Neuronal stem cell (in vitro differentiated cells): ENCODE results near the gene TUFT1.

ENCODE experiments used
- DNase-seq: peaks from one replicate; pipeline ENCODE4 v3.0.0-alpha.2; 2013; ENCODE audit warnings: low spot score
- H2AFZ ChIP-seq: one replicate; pipeline ENCODE4 v1.6.1; 2013; ENCODE audit warnings: mild to moderate bottlenecking, low read length, inconsistent platforms
- H2AK5ac ChIP-seq: 2 replicates; pipeline ENCODE4 v1.6.1; 2013; ENCODE audit warnings: low read depth, mild to moderate bottlenecking, inconsistent platforms, low read length, moderate library complexity, mixed read lengths
- H2BK120ac ChIP-seq: 2 replicates; pipeline ENCODE4 v1.6.1; 2013; ENCODE audit warnings: low read depth, mild to moderate bottlenecking, inconsistent platforms, low read length, moderate library complexity, mixed read lengths
- H2BK12ac ChIP-seq: one replicate; pipeline ENCODE4 v1.6.1; 2013; ENCODE audit warnings: low read length, inconsistent platforms
- H2BK15ac ChIP-seq: 2 replicates; pipeline ENCODE4 v1.6.1; 2013; ENCODE audit warnings: mild to moderate bottlenecking, low read length, inconsistent platforms, mixed read lengths
- H2BK5ac ChIP-seq: one replicate; pipeline ENCODE4 v1.6.1; 2013; ENCODE audit warnings: inconsistent platforms, mild to moderate bottlenecking, low read length, moderate library complexity
- H3K14ac ChIP-seq: one replicate; pipeline ENCODE4 v1.6.1; 2013; ENCODE audit warnings: low read length, inconsistent platforms
- H3K18ac ChIP-seq: 2 replicates; pipeline ENCODE4 v1.6.1; 2013; ENCODE audit warnings: low read length, inconsistent platforms
- H3K23ac ChIP-seq: 2 replicates; pipeline ENCODE4 v1.6.1; 2013; ENCODE audit warnings: low read depth, mild to moderate bottlenecking, mixed read lengths, low read length, inconsistent platforms; ENCODE audit not compliant: poor library complexity
- H3K27ac ChIP-seq: replicated peaks from 3 replicates; pipeline ENCODE4 v1.5.1; 2013; ENCODE audit warnings: low read length, inconsistent platforms
- H3K27me3 ChIP-seq, 3 experiments: 2 replicates each; pipeline ENCODE4 v1.6.1; 2013; ENCODE audit warnings: low read length in 3 of 3, mild to moderate bottlenecking in 2 of 3, inconsistent platforms in 1 of 3, low read depth in 1 of 3, mixed read lengths in 1 of 3, moderate library complexity in 1 of 3; ENCODE audit not compliant: control insufficient read depth in 3 of 3, insufficient read depth in 3 of 3
- H3K36me3 ChIP-seq, 2 donors: replicated peaks in 1 of 2; 2 replicates each; pipeline ENCODE4 v1.6.1; 2013; ENCODE audit warnings: low read length in 2 of 2; ENCODE audit not compliant: control insufficient read depth in 2 of 2, insufficient read depth in 2 of 2
- H3K4ac ChIP-seq: 2 replicates; pipeline ENCODE4 v1.6.1; 2013; ENCODE audit warnings: inconsistent platforms, mild to moderate bottlenecking, low read length, moderate library complexity
- H3K4me1 ChIP-seq, 2 donors: 1 replicate in 1 of 2; 2 replicates in 1 of 2; pipeline ENCODE4 v1.6.1; 2013; ENCODE audit warnings: low read length in 2 of 2, low read depth in 1 of 2; ENCODE audit not compliant: control insufficient read depth in 2 of 2, insufficient read depth in 1 of 2
- H3K4me2 ChIP-seq: one replicate; pipeline ENCODE4 v1.6.1; 2013; ENCODE audit warnings: mild to moderate bottlenecking, low read length, inconsistent platforms; ENCODE audit not compliant: insufficient read depth, poor library complexity, severe bottlenecking
- H3K4me3 ChIP-seq, 2 donors: 2 replicates each; pipeline ENCODE4 v1.5.1; 2013; ENCODE audit warnings: low read length in 2 of 2, mild to moderate bottlenecking in 2 of 2, inconsistent platforms in 1 of 2, moderate library complexity in 1 of 2
- H3K79me1 ChIP-seq: one replicate; pipeline ENCODE4 v1.6.1; 2013; ENCODE audit warnings: low read depth, mild to moderate bottlenecking, inconsistent platforms, low read length, moderate library complexity
- H3K9ac ChIP-seq: one replicate; pipeline ENCODE4 v1.6.1; 2013; ENCODE audit warnings: mild to moderate bottlenecking, low read depth, low read length, inconsistent platforms; ENCODE audit not compliant: poor library complexity
- H3K9me3 ChIP-seq, 2 donors: replicated peaks in 1 of 2; 2 replicates each; pipeline versions ENCODE3 to v1.6.1; 2013; ENCODE audit warnings: low read length in 2 of 2, mild to moderate bottlenecking in 2 of 2, inconsistent platforms in 1 of 2, low read depth in 1 of 2, mixed read lengths in 1 of 2, moderate library complexity in 1 of 2; ENCODE audit not compliant: control insufficient read depth in 2 of 2, insufficient read depth in 1 of 2
- H4K8ac ChIP-seq: one replicate; pipeline ENCODE4 v1.6.1; 2013; ENCODE audit warnings: low read depth, mild to moderate bottlenecking, inconsistent platforms, low read length, moderate library complexity
- H4K91ac ChIP-seq: one replicate; pipeline ENCODE4 v1.6.1; 2013; ENCODE audit warnings: low read length, low read depth, mild to moderate bottlenecking, inconsistent platforms; ENCODE audit not compliant: poor library complexity
- WGBS, 2 donors: extraction: QIAGEN DNeasy Blood & Tissue Kit; methylation state at CpG; one replicate each; pipeline ENCODE4 v1.1.7; 2013; ENCODE audit warnings: missing lambda C conversion rate in 2 of 2, mixed read lengths in 1 of 2; ENCODE audit not compliant: insufficient read length in 2 of 2, insufficient replicate concordance in 1 of 2; ENCODE audit errors: extremely low coverage in 2 of 2; 5-methylcytosine and 5-hydroxymethylcytosine counted together

Gene TUFT1

DNA sequence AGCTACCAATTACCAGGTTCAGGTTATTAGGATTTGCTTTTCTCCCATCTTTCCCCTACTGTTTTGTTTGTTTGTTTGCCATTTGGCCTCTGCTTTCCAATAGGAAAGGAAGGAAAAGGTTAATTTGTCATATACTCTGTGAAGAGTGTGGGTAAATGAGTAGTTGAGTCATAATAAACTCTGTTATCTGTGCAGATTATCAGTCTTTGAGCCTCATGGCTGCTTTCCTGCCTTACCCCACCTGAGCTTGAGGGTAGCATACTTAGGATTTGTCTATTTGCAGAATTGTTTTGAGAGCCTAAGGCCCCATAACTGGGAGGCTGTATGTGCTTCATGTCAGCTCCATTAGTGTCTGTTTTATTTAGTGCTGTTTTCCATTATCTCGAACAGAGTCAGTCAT lies 38.8 kb downstream of the TUFT1 start:
- no peak overlapping the region for H3K9ac ChIP-seq
- no CpG with 5 or more reads among the region's 1 CpG for WGBS, 2 donors
- H3K4me1 ChIP-seq: no peaks in the 10 kb centered on the region
- no peaks in the 10 kb centered on the region for H3K79me1 ChIP-seq
- H3K18ac ChIP-seq: no peak overlapping the region
- H2AK5ac ChIP-seq: no peak overlapping the region
- no peak overlapping the region for H4K8ac ChIP-seq
- no peak overlapping the region for H2AFZ ChIP-seq
- peaks cover 30 to 88% of the 10 kb centered on the region in 2 donors for H3K36me3 ChIP-seq
- H4K91ac ChIP-seq: no peak overlapping the region
- no peak overlapping the region for H2BK120ac ChIP-seq
- H2BK15ac ChIP-seq: no peak overlapping the region
- H3K4ac ChIP-seq: no peak overlapping the region
- H2BK12ac ChIP-seq: no peak overlapping the region
- H3K4me3 ChIP-seq: no peak overlapping the region
- H3K27ac ChIP-seq: no peak overlapping the region
- H3K27me3 ChIP-seq: no peaks in the 10 kb centered on the region
- no peak for DNase-seq
- no peak overlapping the region for H3K14ac ChIP-seq
- no peaks in the 10 kb centered on the region for H3K9me3 ChIP-seq
- no peak overlapping the region for H2BK5ac ChIP-seq
- no peak overlapping the region for H3K4me2 ChIP-seq
- no peak overlapping the region for H3K23ac ChIP-seq

DNA sequence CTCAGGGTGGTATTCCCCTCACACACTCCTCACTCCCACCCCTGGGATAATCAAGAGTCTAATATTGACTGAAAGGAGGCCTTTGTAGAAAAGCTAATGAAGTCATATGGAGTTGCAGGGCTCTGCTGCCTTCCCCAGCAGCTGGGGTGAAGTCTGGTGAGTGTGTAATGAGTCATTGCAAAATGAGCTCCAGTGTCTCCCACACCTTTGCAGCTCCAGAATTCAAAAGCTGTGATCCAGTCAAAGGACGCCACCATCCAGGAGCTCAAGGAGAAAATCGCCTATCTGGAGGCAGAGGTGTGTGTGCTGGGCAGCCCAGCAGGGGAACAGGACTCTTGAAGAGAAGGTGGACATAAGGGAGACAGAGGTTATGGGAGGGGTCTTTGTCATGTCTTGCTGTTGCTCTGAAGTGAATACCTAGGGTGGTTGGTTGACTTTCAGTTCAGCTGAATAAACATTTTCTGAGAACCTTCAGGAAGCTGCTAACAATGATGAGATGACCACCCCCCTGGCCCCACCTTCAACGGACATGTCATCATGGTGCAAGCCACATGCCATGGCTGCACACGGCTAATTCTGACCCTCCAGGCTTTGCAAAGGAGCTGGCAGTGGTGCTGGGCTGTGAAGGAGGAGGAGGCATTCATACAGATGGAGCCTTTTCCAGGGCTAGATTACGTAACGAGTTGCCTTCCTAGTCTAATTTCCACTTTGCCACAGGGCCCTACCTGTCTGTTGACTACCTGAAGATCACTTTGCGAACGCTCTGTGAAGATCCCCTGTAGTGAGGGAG lies 39.5 kb downstream of the TUFT1 start:
- Histone ChIP-seq H2AK5ac (no peak overlapping the region), H3K9me3 (no peaks in the 10 kb centered on the region), H3K4me2 (no peak overlapping the region), H3K4me1 (no peaks in the 10 kb centered on the region), H3K4ac (no peak overlapping the region), H4K8ac (no peak overlapping the region), H4K91ac (no peak overlapping the region), H2BK12ac (no peak overlapping the region), H2BK15ac (no peak overlapping the region), H3K23ac (no peak overlapping the region), H3K4me3 (no peak overlapping the region), H3K14ac (no peak overlapping the region), H3K27me3 (no peaks in the 10 kb centered on the region), H3K9ac (no peak overlapping the region), H3K27ac (no peak overlapping the region), H2BK120ac (no peak overlapping the region), H3K18ac (no peak overlapping the region), H3K36me3 (peaks cover 24 to 81% of the 10 kb centered on the region in 2 donors), H2AFZ (no peak overlapping the region), H2BK5ac (no peak overlapping the region), H3K79me1 (no peaks in the 10 kb centered on the region)
- DNase-seq: no peak
- WGBS, 2 donors: no CpG with 5 or more reads among the region's 8 CpGs

DNA sequence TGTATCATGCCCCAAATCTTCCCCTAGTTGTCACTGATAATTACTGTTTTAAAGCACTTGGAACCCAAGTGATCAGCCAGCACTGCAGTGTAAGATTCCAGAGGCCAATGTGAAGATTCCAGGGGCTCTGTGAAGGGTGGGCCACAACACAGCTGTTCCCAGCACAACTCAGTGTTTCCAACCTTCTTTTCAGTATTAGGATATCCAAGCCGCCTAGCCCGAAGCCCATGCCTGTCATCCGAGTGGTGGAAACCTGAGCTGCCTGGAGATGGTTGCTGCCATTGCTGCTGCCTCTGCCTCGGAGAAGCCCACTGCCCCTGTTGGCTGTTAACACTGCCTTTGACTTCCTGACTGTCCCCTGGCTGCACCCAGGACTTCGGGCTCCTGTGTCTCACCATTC lies 41.3 kb downstream of the TUFT1 start:
- Histone ChIP-seq H3K27ac (no peak overlapping the region), H3K4ac (no peak overlapping the region), H2AK5ac (no peak overlapping the region), H2BK12ac (no peak overlapping the region), H4K8ac (no peak overlapping the region), H3K9me3 (no peaks in the 10 kb centered on the region), H3K4me1 (no peaks in the 10 kb centered on the region), H3K9ac (no peak overlapping the region), H3K79me1 (no peaks in the 10 kb centered on the region), H3K27me3 (no peaks in the 10 kb centered on the region), H2AFZ (no peak overlapping the region), H2BK120ac (no peak overlapping the region), H3K14ac (no peak overlapping the region), H3K18ac (no peak overlapping the region), H3K36me3 (peaks cover 16 to 63% of the 10 kb centered on the region in 2 donors), H3K4me2 (no peak overlapping the region), H2BK5ac (no peak overlapping the region), H2BK15ac (no peak overlapping the region), H4K91ac (no peak overlapping the region), H3K4me3 (no peak overlapping the region), H3K23ac (no peak overlapping the region)
- no CpG with 5 or more reads among the region's 5 CpGs for WGBS, 2 donors
- DNase-seq: no peak

DNA sequence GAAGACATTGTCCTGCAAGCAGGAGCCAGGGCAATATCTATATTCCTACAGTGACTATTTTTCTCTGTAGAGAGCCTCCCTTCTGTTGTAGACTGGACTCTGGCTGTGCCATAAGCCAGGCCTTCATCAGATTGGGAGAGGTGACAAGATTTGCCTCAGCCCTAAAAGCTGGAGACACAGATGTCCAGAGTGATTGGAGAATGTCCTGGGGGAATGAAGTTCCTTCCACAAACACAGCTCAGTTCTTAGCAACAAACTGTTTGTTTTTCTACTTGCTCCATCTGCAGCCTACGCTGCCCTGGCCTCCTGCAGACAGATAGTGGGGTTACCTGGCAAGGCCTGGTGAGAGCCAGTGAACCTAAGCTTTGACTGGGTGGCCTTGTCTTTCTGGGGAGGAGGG lies 41.8 kb downstream of the TUFT1 start:
- Histone ChIP-seq H3K79me1 (no peaks in the 10 kb centered on the region), H3K14ac (no peak overlapping the region), H3K23ac (no peak overlapping the region), H2AFZ (no peak overlapping the region), H3K4me3 (no peak overlapping the region), H3K27ac (no peak overlapping the region), H4K8ac (no peak overlapping the region), H3K18ac (no peak overlapping the region), H2BK120ac (no peak overlapping the region), H3K9ac (no peak overlapping the region), H2BK5ac (no peak overlapping the region), H2AK5ac (no peak overlapping the region), H2BK15ac (no peak overlapping the region), H3K36me3 (peaks cover 16 to 61% of the 10 kb centered on the region in 2 donors), H3K4ac (no peak overlapping the region), H4K91ac (no peak overlapping the region), H3K4me2 (no peak overlapping the region), H3K4me1 (no peaks in the 10 kb centered on the region), H2BK12ac (no peak overlapping the region), H3K27me3 (no peaks in the 10 kb centered on the region), H3K9me3 (no peaks in the 10 kb centered on the region)
- no CpG with 5 or more reads among the region's 1 CpG for WGBS, 2 donors
- no peak for DNase-seq
